IgD-negative memory B cell (primary cell): ENCODE data around the gene RRH. TPM values are rescaled to one million over a fixed set of nuclear protein-coding genes. Genes with fewer than 3 reads are reported as not detected.
"Not testable (repeated sequence)": the region's sequence is repeated elsewhere in the genome, so short reads cannot be mapped to it uniquely, and the experiment has no call there.

Source experiments
- H3K27ac Mint-ChIP-seq, 3 donors: one replicate each; pipeline ENCODE4 v1.8.0; 2020 to 2022; ENCODE audit warnings: mild to moderate bottlenecking in 3 of 3, mixed read lengths in 3 of 3, moderate library complexity in 1 of 3
- H3K27me3 Mint-ChIP-seq: one replicate; pipeline ENCODE4 v1.8.0; 2021; ENCODE audit warnings: mixed read lengths
- H3K36me3 Mint-ChIP-seq: one replicate; pipeline ENCODE4 v1.8.0; 2020; ENCODE audit warnings: mild to moderate bottlenecking, mixed read lengths
- H3K4me1 Mint-ChIP-seq, 3 donors: one replicate each; pipeline ENCODE4 v1.8.0; 2020 to 2022; ENCODE audit warnings: mixed read lengths in 3 of 3, mild to moderate bottlenecking in 1 of 3
- H3K4me3 Mint-ChIP-seq, 4 donors: one replicate each; pipeline ENCODE4 v1.8.0; 2020 to 2022; ENCODE audit warnings: mild to moderate bottlenecking in 4 of 4, mixed read lengths in 4 of 4, moderate library complexity in 3 of 4
- H3K9me3 Mint-ChIP-seq, 3 donors: one replicate each; pipeline ENCODE4 v1.8.0; 2020 to 2021; ENCODE audit warnings: mixed read lengths in 3 of 3, mild to moderate bottlenecking in 1 of 3
- polyA plus RNA-seq: library from polyadenylated mRNA; unstranded; fragments of 300-500 nt; fragmentation: Illumina TruSeq; gene quantifications from one replicate; pipeline ENCODE4 v1.2.3, GENCODE V29; 2021

Gene RRH
- polyA plus RNA-seq, 1 donor from 2014 or later, result not detected

DNA sequence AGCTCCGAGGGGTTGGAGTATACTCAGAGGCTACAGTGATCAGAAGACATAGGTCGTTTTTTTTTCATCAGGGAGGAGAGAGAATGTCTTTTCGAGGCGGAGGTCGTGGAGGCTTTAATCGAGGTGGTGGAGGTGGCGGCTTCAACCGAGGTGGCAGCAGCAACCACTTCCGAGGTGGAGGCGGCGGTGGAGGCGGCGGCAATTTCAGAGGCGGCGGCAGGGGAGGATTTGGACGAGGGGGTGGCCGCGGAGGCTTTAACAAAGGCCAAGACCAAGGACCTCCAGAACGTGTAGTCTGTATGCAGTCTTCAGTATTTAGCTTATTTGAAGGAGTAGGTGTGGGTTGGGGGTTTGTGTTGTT is 11.7 kb upstream of the RRH start:
- peak overlapping the region; percentile 95 to 99 (median 99) for H3K27ac Mint-ChIP-seq
- H3K4me3 Mint-ChIP-seq, result peak overlapping the region; percentile 98 to 99 (median 99)
- no peaks in the 10 kb centered on the region for H3K9me3 Mint-ChIP-seq
- no peaks in the 10 kb centered on the region for H3K27me3 Mint-ChIP-seq
- H3K4me1 Mint-ChIP-seq, result peaks cover 19 to 26% (median 24%) of the 10 kb centered on the region in 3 donors
- H3K36me3 Mint-ChIP-seq, result peaks cover 1% of the 10 kb centered on the region

DNA sequence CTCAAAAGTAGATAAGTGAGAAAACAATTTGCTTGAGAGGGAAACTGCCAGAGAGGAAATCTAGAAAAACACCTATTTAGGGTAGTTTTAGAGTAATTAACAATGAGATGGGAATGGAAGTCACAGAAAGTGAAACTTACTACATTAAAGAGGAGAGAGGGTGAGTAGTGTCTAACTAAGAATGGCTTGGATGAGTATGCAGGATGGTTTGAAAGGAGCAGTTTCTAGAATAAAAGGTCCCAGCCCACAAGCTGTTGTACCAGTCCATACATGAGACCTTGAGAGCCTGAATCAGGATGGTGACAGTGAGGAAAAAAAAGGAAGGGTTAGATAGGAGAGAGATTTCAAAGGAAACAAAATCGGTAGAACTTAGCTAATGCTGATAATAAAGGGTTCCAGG is 10.9 kb upstream of the RRH start:
- peak overlapping the region; percentile 49 to 99 (median 99) for H3K4me3 Mint-ChIP-seq
- H3K27me3 Mint-ChIP-seq, result no peaks in the 10 kb centered on the region
- no peaks in the 10 kb centered on the region for H3K9me3 Mint-ChIP-seq
- H3K4me1 Mint-ChIP-seq, result peaks cover 19 to 26% (median 24%) of the 10 kb centered on the region in 3 donors
- peaks cover 3% of the 10 kb centered on the region for H3K36me3 Mint-ChIP-seq
- H3K27ac Mint-ChIP-seq, result peak overlapping the region in 1 of 3 donors; percentile 95

DNA sequence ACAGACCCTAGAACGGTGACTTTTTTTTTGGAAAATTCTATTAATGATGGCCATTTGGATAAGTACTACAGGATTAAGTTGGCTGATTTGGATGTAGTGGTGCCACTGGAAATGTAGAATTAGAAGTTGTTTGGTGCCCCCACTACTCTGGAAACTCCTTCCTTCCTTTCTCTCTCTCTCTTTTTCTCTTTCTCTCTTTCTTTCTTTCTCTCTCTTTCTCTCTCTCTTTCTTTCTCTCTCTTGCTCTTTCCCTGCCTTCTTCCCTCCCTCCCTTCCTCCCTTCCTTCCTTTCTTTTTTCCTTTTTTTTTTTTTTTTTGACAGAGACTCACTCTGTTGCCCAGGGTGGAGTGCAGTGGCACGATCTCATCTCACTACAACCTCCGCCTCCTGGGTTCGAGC is 9.5 kb upstream of the RRH start:
- H3K36me3 Mint-ChIP-seq, result peaks cover 3% of the 10 kb centered on the region
- no peaks in the 10 kb centered on the region for H3K9me3 Mint-ChIP-seq
- peaks cover 19 to 26% (median 24%) of the 10 kb centered on the region in 3 donors for H3K4me1 Mint-ChIP-seq
- no peak overlapping the region for H3K27ac Mint-ChIP-seq
- H3K4me3 Mint-ChIP-seq, result peak overlapping the region in 1 of 4 donors; percentile 52
- no peaks in the 10 kb centered on the region for H3K27me3 Mint-ChIP-seq

DNA sequence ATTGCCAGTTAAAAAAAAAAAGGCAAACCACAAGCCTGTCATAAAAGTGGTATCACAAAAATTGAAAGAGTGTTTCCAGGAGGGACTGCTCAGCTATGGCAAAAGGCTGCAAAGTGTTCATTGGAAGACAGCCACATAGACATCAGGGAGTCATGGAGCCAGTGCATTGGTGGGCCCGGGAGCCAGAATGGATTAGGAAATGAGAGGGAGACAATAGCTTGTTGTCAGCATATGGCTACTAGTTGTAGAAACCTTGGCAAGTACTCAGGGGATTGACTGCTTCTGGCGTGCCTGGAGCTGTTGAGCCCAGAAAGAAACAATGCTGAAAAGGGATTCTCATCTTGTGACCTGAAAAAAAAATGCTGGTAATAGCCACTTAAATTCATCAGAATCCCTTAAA is 7.2 kb upstream of the RRH start:
- Mint-ChIP-seq H3K9me3 (no peaks in the 10 kb centered on the region), H3K4me1 (peaks cover 13 to 21% (median 20%) of the 10 kb centered on the region in 3 donors), H3K36me3 (peaks cover 3% of the 10 kb centered on the region), H3K27ac (no peak overlapping the region), H3K4me3 (peak overlapping the region in 1 of 4 donors; percentile 30), H3K27me3 (no peaks in the 10 kb centered on the region)

DNA sequence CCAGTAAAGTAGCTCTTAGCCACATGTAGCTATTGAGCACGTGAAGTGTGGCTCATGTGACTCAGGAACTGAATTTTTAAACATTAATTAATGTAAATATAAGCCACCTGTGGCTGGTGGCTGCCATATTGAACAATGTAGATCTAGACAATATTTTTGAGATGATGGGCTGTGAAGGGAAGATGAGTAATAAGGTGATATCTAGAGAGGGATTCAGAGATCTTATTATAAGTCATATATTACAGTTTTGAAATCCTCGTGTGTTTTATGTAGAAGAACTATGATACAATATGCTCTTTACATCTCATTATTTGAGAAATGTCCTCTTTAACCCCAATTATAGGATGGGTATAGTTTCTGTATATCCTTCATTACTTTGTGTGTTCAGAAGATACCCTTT is 6.6 kb upstream of the RRH start:
- H3K9me3 Mint-ChIP-seq, result no peaks in the 10 kb centered on the region
- peak overlapping the region in 1 of 4 donors; percentile 30 for H3K4me3 Mint-ChIP-seq
- peak overlapping the region in 1 of 3 donors; percentile 40 for H3K27ac Mint-ChIP-seq
- no peaks in the 10 kb centered on the region for H3K27me3 Mint-ChIP-seq
- H3K4me1 Mint-ChIP-seq, result peaks cover 8 to 15% (median 14%) of the 10 kb centered on the region in 3 donors
- peaks cover 3% of the 10 kb centered on the region for H3K36me3 Mint-ChIP-seq

DNA sequence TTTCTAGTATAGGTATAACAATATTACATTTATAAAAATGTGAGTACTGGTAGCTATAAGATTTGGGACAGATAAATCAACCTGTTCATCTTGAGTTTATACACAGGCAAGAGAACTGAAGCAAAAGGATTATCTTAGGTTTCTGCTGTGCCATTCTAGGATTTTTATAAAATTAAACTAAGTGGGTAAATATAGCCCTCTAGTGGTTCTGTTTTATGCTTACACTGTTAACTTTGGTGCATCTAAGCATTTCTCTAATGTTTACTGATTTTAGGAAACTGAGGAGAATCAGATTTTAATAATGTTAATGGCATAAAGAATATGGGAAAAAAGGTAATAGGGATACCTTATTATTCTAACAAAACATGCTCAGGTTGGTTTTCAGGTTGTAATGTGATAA is 1.1 kb upstream of the RRH start:
- Mint-ChIP-seq H3K27ac (no peak overlapping the region), H3K36me3 (peaks cover 1% of the 10 kb centered on the region), H3K9me3 (no peaks in the 10 kb centered on the region)

DNA sequence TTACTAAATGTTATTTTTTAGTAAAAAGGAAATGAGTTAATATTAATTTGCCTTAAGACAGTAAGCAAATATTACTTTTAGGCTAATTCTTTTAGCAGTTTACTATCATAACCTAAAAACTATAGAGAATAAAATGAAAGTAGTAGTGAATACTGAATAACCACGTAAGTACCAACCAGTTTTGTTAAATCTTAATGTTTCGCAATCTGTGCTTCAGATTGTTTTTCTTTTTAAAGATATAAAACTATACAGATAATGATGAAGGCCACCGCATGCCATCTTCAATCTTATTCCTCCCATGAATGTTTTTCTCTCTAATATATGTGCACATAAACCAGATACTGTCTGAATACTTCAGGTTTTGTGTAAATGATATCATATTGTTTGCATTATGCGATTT is 6.0 kb downstream of the RRH start:
- H3K27ac Mint-ChIP-seq, result no peak overlapping the region
- no peaks in the 10 kb centered on the region for H3K27me3 Mint-ChIP-seq
- H3K4me3 Mint-ChIP-seq, result no peak overlapping the region
- no peaks in the 10 kb centered on the region for H3K4me1 Mint-ChIP-seq
- H3K9me3 Mint-ChIP-seq, result no peaks in the 10 kb centered on the region
- peaks cover 5% of the 10 kb centered on the region for H3K36me3 Mint-ChIP-seq

More for the DNA sequence above, 1.1 kb upstream of the RRH start:
- no peaks in the 10 kb centered on the region for H3K4me1 Mint-ChIP-seq
- H3K4me3 Mint-ChIP-seq, result no peak overlapping the region
- H3K27me3 Mint-ChIP-seq, result no peaks in the 10 kb centered on the region

DNA sequence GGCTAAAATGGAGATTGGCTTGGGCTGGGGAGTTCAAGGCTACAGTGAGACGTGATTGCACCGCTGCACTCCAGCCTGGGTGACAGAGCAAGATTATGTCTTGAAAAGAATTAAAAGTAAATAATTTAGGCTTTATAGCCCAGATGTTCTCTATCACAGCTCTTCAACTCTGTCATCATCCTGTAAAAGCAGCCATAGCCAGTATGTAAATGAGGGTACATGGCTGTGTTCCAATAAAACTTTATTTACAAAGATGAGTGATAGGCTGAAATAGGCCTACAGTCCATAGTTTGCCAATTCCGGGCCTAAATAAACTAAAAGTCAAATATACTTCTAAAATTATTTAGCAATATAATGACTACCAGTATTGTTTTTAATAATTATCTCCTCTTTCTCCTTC is 9.2 kb downstream of the RRH start:
- H3K36me3 Mint-ChIP-seq, result peaks cover 5% of the 10 kb centered on the region
- peaks cover 0 to 6% (median 0%) of the 10 kb centered on the region in 3 donors for H3K9me3 Mint-ChIP-seq
- no peaks in the 10 kb centered on the region for H3K27me3 Mint-ChIP-seq
- no peak overlapping the region for H3K4me3 Mint-ChIP-seq
- H3K4me1 Mint-ChIP-seq, result no peaks in the 10 kb centered on the region
- H3K27ac Mint-ChIP-seq, result no peak overlapping the region

DNA sequence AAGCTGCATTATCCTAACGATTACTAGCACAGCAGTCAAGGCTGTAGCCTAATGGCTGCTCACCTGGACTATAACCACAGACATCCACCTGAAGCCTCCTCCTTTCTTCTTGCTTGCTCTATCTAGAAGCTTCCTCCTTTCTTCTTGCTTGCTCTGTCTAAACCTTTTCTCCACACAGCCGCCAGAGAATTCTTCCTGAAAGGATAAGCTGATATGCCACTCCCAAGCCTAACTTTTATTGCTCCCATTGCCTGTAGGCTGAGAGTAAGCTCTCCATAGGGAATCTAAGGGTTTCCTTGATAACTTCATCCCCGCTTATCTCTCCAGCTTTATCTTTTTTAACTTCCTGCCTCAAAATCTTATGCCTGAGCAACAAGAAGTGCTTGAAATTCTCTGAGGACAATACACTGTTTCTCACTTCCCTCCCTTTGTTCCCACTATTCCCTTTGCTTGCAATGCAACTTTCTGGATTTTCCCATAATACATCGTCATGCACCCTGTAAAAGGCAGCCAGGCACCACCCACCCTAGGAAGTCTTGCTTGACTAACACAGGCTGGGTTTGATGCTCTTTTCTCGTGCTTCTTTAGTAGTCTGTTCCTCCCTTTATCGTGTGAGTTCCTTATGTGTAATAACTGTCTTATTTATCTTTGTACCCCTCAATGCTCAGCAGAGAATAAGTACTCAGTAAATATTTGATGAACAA is 18.8 kb downstream of the RRH start:
- Mint-ChIP-seq H3K4me1 (no peaks in the 10 kb centered on the region), H3K27ac (no peak overlapping the region), H3K9me3 (no peaks in the 10 kb centered on the region), H3K4me3 (no peak overlapping the region), H3K36me3 (no peaks in the 10 kb centered on the region), H3K27me3 (no peaks in the 10 kb centered on the region)

DNA sequence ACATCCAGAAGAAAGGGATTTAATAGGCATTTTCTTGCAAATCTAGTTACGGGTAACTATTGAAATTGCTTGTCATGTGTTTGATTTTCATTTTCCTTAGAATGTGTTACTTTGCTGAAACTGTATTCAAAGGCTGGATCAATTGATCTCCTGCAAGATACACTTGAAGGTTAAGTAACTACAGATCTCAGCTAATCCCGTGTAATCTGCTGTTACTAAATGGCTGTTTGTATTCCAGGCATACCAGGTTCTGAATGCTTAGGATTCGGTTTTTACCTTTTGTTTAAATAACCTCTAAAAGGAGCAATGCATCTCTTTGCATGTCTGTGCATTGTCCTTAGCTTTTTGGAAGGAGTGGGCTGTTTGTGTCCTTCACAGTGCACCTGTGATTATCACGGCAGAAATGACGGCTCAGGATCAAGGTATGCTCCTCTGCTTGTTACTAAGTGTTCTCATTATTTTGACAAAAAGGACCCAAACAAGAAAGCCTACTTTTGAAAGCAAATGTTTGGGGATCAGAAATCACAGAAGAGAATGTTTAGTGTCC is 20.2 kb downstream of the RRH start, which contains the start of gene LRIT3:
Gene LRIT3 (plus strand): TSS at position 212 of the 547 bp plus-strand sequence. CDS start 95 bp downstream, at position 307.
- Mint-ChIP-seq H3K27me3 (peaks cover 2% of the 10 kb centered on the region), H3K4me1 (no peaks in the 10 kb centered on the region), H3K27ac (peak within 1 kb of the TSS in 1 of 3 donors; percentile 15), H3K4me3 (no peak within 1 kb of the TSS), H3K36me3 (no peaks in the 10 kb centered on the region), H3K9me3 (no peaks in the 10 kb centered on the region)

DNA sequence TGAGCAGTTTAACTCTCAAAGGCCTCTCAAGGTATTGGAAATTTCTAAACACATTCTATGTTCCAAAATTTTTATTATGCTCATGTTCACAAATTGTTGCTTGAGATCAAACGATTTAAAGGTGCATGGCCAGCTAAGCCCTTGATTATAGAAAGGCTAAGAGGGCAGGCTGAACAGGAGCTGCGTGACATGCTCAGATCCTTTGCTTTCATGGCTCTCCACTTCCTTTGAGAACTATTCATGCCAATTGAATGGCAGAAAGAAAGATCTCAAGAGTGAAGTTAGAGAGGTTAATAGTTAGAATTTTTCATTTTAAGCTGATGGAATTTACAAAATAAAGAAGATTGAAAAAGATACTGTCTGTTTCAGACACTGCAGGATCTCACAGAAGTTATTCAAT is 20.7 kb downstream of the RRH start:
- no peaks in the 10 kb centered on the region for H3K9me3 Mint-ChIP-seq
- H3K4me1 Mint-ChIP-seq, result no peaks in the 10 kb centered on the region
- H3K27ac Mint-ChIP-seq, result no peak overlapping the region

DNA sequence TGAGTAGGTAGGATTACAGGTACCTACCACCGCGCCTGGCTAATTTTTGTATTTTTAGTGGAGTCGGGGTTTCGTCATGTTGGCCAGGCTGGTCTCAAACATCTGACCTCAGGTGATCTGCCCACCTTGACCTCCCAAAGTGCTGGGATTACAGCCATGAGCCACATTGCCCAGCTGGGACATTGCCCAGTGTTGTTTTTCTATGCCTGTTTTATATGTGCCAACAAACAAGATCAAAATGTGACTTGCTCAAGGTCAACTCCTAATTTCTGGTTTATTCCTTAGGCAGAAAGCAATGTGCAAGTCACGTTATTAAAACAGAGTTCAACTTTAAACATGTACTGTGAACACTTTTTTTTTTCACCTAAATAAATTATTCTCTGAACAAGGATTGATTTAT is 22.8 kb downstream of the RRH start:
- Mint-ChIP-seq H3K9me3 (no peaks in the 10 kb centered on the region), H3K4me3 (no peak overlapping the region), H3K36me3 (no peaks in the 10 kb centered on the region), H3K4me1 (no peaks in the 10 kb centered on the region), H3K27ac (no peak overlapping the region), H3K27me3 (peaks cover 2% of the 10 kb centered on the region)

More for the DNA sequence above, 20.7 kb downstream of the RRH start:
- H3K4me3 Mint-ChIP-seq, result no peak overlapping the region
- H3K36me3 Mint-ChIP-seq, result no peaks in the 10 kb centered on the region
- H3K27me3 Mint-ChIP-seq, result peaks cover 2% of the 10 kb centered on the region

DNA sequence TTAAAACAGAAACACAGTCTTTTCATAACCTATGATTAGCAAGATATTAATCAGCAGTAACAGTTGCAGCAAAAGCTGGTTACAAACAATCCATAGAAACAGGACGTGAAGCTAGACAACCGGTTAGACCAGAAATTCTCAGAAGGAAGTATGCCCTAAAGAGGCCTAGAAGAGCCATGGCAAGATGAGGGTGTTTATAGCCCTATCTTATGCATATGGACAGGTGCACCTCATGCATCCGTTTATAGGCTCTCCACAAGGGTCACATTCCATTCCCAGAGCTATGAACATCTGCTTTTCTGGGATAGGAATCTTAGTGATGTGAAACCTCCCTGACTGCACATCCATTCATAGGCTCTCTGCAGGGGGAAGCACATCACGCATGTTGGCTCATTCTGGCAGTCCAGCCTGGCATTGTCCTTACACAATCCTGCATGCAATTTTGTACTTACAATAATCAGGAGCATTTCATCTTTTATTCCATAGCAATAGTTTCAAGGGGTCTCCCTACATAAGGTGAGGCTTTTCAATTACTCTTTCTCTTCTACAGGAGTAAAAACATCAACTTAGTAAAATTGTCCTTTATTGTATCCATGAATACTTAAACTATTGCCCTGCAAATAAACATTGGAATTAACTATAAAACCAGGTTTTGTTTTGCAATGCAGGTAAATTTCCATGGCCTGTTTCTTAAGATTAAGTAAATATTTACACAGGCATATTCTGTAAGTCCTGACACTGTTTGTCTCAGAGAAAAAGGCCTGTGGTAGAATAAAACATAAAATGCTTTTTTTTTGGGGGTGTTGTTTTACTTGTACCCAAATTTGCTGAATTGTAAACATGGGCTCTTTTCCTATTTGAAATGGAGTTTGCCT is 31.9 kb downstream of the RRH start:
- H3K27ac Mint-ChIP-seq, H3K36me3 Mint-ChIP-seq, H3K4me1 Mint-ChIP-seq, H3K27me3 Mint-ChIP-seq: not testable (repeated sequence)
- peak overlapping the region in 1 of 4 donors; percentile 7 for H3K4me3 Mint-ChIP-seq
- peaks cover 7 to 18% (median 14%) of the 10 kb centered on the region in 3 donors for H3K9me3 Mint-ChIP-seq

DNA sequence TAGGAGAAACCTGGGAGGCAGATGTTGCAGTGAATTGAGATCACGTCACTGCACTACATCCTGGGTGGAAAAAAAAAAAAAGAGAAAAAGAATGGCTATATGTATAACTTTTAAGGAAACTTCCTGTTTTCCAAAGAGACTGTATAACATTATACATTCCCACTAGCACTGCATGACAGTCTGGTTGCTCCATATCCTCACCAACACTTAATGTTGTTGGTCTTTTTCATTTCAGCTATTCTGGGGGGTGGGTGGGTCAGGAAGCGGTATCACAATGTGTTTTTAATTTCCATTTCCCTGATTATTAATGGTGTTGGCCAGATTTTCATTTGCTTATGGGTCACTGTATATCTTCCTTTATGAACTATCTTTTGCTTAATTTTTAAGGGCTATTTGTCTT is 33.5 kb downstream of the RRH start:
- Mint-ChIP-seq H3K27ac (no peak overlapping the region), H3K9me3 (peaks cover 7 to 18% (median 13%) of the 10 kb centered on the region in 3 donors), H3K36me3 (no peaks in the 10 kb centered on the region), H3K27me3 (no peaks in the 10 kb centered on the region), H3K4me1 (no peaks in the 10 kb centered on the region), H3K4me3 (no peak overlapping the region)

DNA sequence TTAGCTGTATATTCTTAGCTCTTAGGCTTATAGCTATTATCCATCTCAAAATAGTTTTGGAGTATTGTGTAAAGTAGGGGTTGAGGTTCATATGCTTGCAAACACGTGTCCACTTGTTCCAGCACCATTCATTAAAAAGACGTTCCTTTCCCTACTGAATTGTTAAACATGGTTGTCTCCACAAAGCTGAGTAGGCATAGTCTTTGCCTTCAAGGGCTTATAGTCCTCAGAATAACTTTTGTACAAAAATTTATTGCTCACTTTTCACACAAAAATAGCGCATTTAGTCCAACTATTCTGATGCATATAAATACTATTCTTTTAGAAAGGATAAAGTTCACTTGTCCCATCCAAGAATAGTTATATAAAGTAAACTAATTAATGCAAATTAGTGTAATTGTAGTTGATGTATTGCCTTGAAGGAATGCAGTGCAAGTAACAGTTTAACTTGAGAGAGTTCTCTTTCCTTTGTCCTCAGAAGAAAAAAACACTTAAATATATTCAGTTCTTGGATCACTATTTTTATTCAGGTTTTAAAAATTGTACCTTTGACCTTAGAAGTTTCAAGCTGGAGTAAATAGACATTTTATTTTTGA is 34.2 kb downstream of the RRH start:
- no peak overlapping the region for H3K27ac Mint-ChIP-seq
- H3K27me3 Mint-ChIP-seq, result no peaks in the 10 kb centered on the region
- no peaks in the 10 kb centered on the region for H3K4me1 Mint-ChIP-seq
- H3K36me3 Mint-ChIP-seq, result no peaks in the 10 kb centered on the region
- H3K9me3 Mint-ChIP-seq, result peaks cover 7 to 18% (median 13%) of the 10 kb centered on the region in 3 donors
- no peak overlapping the region for H3K4me3 Mint-ChIP-seq
